ENCODE results near the gene VAV2. TPM values are rescaled to one million over a fixed set of nuclear protein-coding genes. Genes with fewer than 3 reads are reported as not detected.

Gene VAV2
- total and polyA plus RNA-seq, 8 donors = 25.3 to 44.1 (median 35.5) TPM

- no peaks in the 10 kb centered on the region for H3K4me1 ChIP-seq
- peaks cover 0 to 13% of the 10 kb centered on the region in 2 donors for H3K27me3 ChIP-seq
- no peaks in the 10 kb centered on the region for H3K36me3 ChIP-seq
- no peak for TF ChIP-seq CTCF (IDR thresholded peaks at IDR 0.05)
- no peaks in the 10 kb centered on the region for H3K9me3 ChIP-seq
- H3K4me3 ChIP-seq = no peak overlapping the region
- DNase-seq (no peak), ATAC-seq (no peak)
- no peak overlapping the region for H3K27ac ChIP-seq
- intact Hi-C loops (cut with DNase I) = no loop called here
Measured at GRCh38 chr9:134004131-134004873, 12.2 kb upstream of the VAV2 start.

GRCh38 chr9:134003237-134003636 is 11.1 kb upstream of the VAV2 start:
- H3K9me3 ChIP-seq = no peaks in the 10 kb centered on the region
- no peaks in the 10 kb centered on the region for H3K4me1 ChIP-seq
- intact Hi-C loops (cut with DNase I) = no loop called here
- no peak overlapping the region for H3K4me3 ChIP-seq
- no peak overlapping the region for H3K27ac ChIP-seq
- H3K36me3 ChIP-seq = no peaks in the 10 kb centered on the region
- ATAC-seq (no peak), DNase-seq (no peak)
- no peak for TF ChIP-seq CTCF (IDR thresholded peaks at IDR 0.05)
- peaks cover 0 to 13% of the 10 kb centered on the region in 2 donors for H3K27me3 ChIP-seq

- no peaks in the 10 kb centered on the region for H3K36me3 ChIP-seq
- H3K9me3 ChIP-seq = no peaks in the 10 kb centered on the region
- ATAC-seq = no peak
- DNase-seq = no peak
- no peak overlapping the region for H3K27ac ChIP-seq
- peaks cover 0 to 13% of the 10 kb centered on the region in 2 donors for H3K27me3 ChIP-seq
- H3K4me3 ChIP-seq = no peak overlapping the region
- no peaks in the 10 kb centered on the region for H3K4me1 ChIP-seq
- no peak for TF ChIP-seq CTCF (IDR thresholded peaks at IDR 0.05)
- intact Hi-C loops (cut with DNase I) = no loop called here
Measured at GRCh38 chr9:134002796-134003195, 10.7 kb upstream of the VAV2 start.

GRCh38 chr9:133999851-134000265 is 7.7 kb upstream of the VAV2 start:
- no peak overlapping the region for H3K4me3 ChIP-seq
- no peaks in the 10 kb centered on the region for H3K36me3 ChIP-seq
- H3K4me1 ChIP-seq = no peaks in the 10 kb centered on the region
- TF ChIP-seq CTCF (IDR thresholded peaks at IDR 0.05) = no peak
- ATAC-seq (peak; percentile 48), DNase-seq (no peak)
- intact Hi-C loops (cut with DNase I) = loop anchor here (5.0 to 10.0 kb wide), 2 partner anchors 205 to 208 kb away; no protein-coding TSS in a partner anchor
- no peaks in the 10 kb centered on the region for H3K9me3 ChIP-seq
- H3K27ac ChIP-seq = no peak overlapping the region
- H3K27me3 ChIP-seq = no peaks in the 10 kb centered on the region

- H3K27ac ChIP-seq = no peak overlapping the region
- H3K4me3 ChIP-seq = no peak overlapping the region
- H3K27me3 ChIP-seq = peaks cover 0 to 4% of the 10 kb centered on the region in 2 donors
- intact Hi-C loops (cut with DNase I) = loop anchor here (5.0 to 10.0 kb wide), 2 partner anchors 204 to 207 kb away; no protein-coding TSS in a partner anchor
- no peaks in the 10 kb centered on the region for H3K36me3 ChIP-seq
- H3K4me1 ChIP-seq = peaks cover 3% of the 10 kb centered on the region in 2 donors
- ATAC-seq (no peak), DNase-seq (no peak)
- no peak for TF ChIP-seq CTCF (IDR thresholded peaks at IDR 0.05)
- no peaks in the 10 kb centered on the region for H3K9me3 ChIP-seq
Measured at GRCh38 chr9:133998915-133999595, 6.9 kb upstream of the VAV2 start.

All from left lung (tissue), 10 donors.